Heart left ventricle (tissue), 13 donors: ENCODE data around the gene PRPF19.

Experiments used
- CTCF ChIP-seq, 12 donors: fragments of 200-600 bp; sonication (generic) in 4 of 12; IDR thresholded peaks; one replicate each; pipeline versions ENCODE4 v1.5.0 to v1.8.0; 2018 to 2022; ENCODE audit warnings: antibody characterized with exemption in 12 of 12, mild to moderate bottlenecking in 5 of 12
- POLR2A ChIP-seq, 2 donors: fragments of 450-650 bp; IDR thresholded peaks; one replicate each; pipeline ENCODE4 v1.6.1; 2017; ENCODE audit warnings: antibody characterized with exemption in 2 of 2, mild to moderate bottlenecking in 2 of 2, moderate library complexity in 2 of 2
- donor health status: ischemic (EF 13 %, LVEDD 7.1; RV severe dilation, severe dysfunction).
- donor health status: DM: no; HTN: yes; CAD: no.
- donor health status: DM: no; HTN: no; CAD: no.
- donor health status: ischemic (EF 25% LVEDD 6.9; RV normal size, moderate dysfunction).
- donor health status: ischemic (EF 25% LVEDD 5.7; RV mildly dilated, moderate dysfunction).
- donor health status: ischemic (EF 35%, LVEDD 5.7; RV mildly dilated, moderate dysfunction).
- donor health status: nonischemic (EF 11% LVEDD 7.7; RV severe dilation, severe dysfunction).
- donor health status: DM: yes; HTN: yes; CAD: no.
- donor health status: PGD.
- donor health status: ischemic (EF 29% LVEDD 5.4; RV normal size, mild dysfunction).
- donor health status: nonischemic (EF 23%, LVEDD 6.1; RV moderate dilation, normal function).

GRCh38 chr11:60862171-60862570 is 44.2 kb downstream of the PRPF19 start:
- TF ChIP-seq CTCF (IDR thresholded peaks at IDR 0.05) = no peak
- TF ChIP-seq POLR2A (IDR thresholded peaks at IDR 0.05) = no peak
